ENCODE results near the gene ABI2.

DNA sequence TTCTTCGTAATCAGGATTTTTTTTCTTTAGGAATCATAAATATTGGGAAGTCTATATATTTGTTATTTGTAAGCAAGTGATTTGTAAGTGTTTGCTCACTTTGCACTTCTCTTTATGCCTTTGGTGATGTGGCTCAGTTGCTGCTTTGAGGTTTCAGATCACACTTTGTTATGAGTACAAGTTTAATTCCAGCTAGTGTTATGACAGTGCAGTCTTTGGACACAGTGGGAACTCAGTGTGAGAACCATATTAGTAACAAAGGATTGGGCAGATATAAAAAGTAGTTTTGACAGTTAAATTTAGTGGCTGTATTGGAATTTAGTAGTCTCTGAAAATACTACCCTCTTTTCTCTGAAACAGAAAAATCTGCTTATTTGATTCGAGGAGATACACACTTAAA lies 67.7 kb downstream of the ABI2 start:
- TF ChIP-seq, protein P1, sequence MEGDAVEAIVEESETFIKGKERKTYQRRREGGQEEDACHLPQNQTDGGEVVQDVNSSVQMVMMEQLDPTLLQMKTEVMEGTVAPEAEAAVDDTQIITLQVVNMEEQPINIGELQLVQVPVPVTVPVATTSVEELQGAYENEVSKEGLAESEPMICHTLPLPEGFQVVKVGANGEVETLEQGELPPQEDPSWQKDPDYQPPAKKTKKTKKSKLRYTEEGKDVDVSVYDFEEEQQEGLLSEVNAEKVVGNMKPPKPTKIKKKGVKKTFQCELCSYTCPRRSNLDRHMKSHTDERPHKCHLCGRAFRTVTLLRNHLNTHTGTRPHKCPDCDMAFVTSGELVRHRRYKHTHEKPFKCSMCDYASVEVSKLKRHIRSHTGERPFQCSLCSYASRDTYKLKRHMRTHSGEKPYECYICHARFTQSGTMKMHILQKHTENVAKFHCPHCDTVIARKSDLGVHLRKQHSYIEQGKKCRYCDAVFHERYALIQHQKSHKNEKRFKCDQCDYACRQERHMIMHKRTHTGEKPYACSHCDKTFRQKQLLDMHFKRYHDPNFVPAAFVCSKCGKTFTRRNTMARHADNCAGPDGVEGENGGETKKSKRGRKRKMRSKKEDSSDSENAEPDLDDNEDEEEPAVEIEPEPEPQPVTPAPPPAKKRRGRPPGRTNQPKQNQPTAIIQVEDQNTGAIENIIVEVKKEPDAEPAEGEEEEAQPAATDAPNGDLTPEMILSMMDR (IDR thresholded peaks at IDR 0.05 in 4 of 5, conservative IDR thresholded peaks at IDR 0.05 in 1 of 5) = no peak
- no peak for TF ChIP-seq POLR2A (IDR thresholded peaks at IDR 0.05)

Measured in gastrocnemius medialis (tissue), 4 donors.